GM23248 (cell line): ENCODE results near the gene EEF1A2.

Experiments
- EZH2 ChIP-seq: fragments of 200-600 bp; sonication (generic); IDR thresholded peaks from 2 replicates; pipeline ENCODE4 v1.6.1; 2018; ENCODE audit warnings: antibody characterized with exemption, mild to moderate bottlenecking; ENCODE audit not compliant: insufficient read depth, poor library complexity, severe bottlenecking
- EZH2phosphoT487 ChIP-seq: fragments of 200-600 bp; sonication (generic); IDR thresholded peaks from 2 replicates; pipeline ENCODE4 v1.6.1; 2018; ENCODE audit warnings: antibody characterized with exemption, moderate library complexity, mild to moderate bottlenecking, low read depth; ENCODE audit not compliant: insufficient read depth

DNA sequence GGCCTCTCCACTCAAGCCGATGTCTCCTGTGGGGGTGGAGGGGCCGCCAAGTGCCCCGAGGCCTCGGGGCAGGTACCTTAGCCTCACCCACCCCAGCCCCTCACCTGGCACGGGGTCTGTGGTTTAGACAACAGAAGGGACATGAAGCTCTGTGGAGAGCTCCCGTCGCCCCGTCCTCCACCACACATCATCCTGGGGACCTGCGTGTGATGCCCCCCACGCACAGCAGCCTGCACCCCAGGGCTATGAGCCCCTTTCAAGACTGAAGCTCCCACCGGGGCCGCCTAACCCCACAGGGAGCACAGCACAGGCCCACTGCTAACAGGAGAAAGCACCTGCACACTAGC, 34.6 kb downstream of the EEF1A2 start:
- TF ChIP-seq EZH2 (no peak), EZH2phosphoT487 (no peak)
